Keratinocyte (primary cell): ENCODE results near the gene SLC38A4. TPM values are rescaled to one million over a fixed set of nuclear protein-coding genes. Genes with fewer than 3 reads are reported as not detected.

Experiments
- DNase-seq: peaks from one replicate; pipeline ENCODE4 v3.0.0-alpha.2; 2011; ENCODE audit warnings: low read depth, missing footprints, low spot score
- FAIRE-seq: peaks from 2 replicates; lab custom pipeline; 2011; peaks lifted over from hg19 to GRCh38; lab: Jason Lieb, UNC
- H2AFZ ChIP-seq: 2 replicates; pipeline ENCODE4 v1.6.0; 2012; ENCODE audit warnings: low read length, control low read depth, inconsistent platforms; ENCODE audit not compliant: control insufficient read depth
- H3K27ac ChIP-seq: 2 replicates; pipeline ENCODE4 v1.5.1; 2011; ENCODE audit warnings: low read length; ENCODE audit not compliant: control insufficient read depth, insufficient read depth
- H3K27me3 ChIP-seq: 3 replicates; pipeline ENCODE4 v1.6.0; 2011; ENCODE audit warnings: low read length; ENCODE audit not compliant: control insufficient read depth, insufficient read depth; ENCODE audit errors: extremely low read depth
- H3K36me3 ChIP-seq, 2 experiments: 2 replicates in 1 of 2; 3 replicates in 1 of 2; pipeline ENCODE4 v1.5.1; 2011; ENCODE audit warnings: low read length in 2 of 2, mild to moderate bottlenecking in 1 of 2; ENCODE audit not compliant: control insufficient read depth in 2 of 2, insufficient read depth in 2 of 2; ENCODE audit errors: extremely low read depth in 1 of 2
- H3K4me1 ChIP-seq: 3 replicates; pipeline ENCODE4 v1.5.1; 2011; ENCODE audit warnings: low read length; ENCODE audit not compliant: control insufficient read depth, insufficient read depth; ENCODE audit errors: extremely low read depth
- H3K4me2 ChIP-seq: 3 replicates; pipeline ENCODE4 v1.6.0; 2011; ENCODE audit warnings: low read depth, low read length; ENCODE audit not compliant: control insufficient read depth, insufficient read depth; ENCODE audit errors: extremely low read depth
- H3K4me3 ChIP-seq, 3 experiments: fragments of 200-600 bp in 1 of 3; sonication (generic) in 1 of 3; 2 replicates in 2 of 3; 3 replicates in 1 of 3; pipeline ENCODE4 v1.5.1; 2011 to 2016; ENCODE audit warnings: low read length in 3 of 3, mild to moderate bottlenecking in 3 of 3, control low read depth in 2 of 3, inconsistent platforms in 1 of 3, low read depth in 1 of 3, mixed read lengths in 1 of 3, mixed run types in 1 of 3, moderate library complexity in 1 of 3; ENCODE audit not compliant: control insufficient read depth in 2 of 3, insufficient read depth in 2 of 3; ENCODE audit errors: extremely low read depth in 1 of 3
- H3K79me2 ChIP-seq: 2 replicates; pipeline ENCODE4 v1.6.0; 2012; ENCODE audit warnings: low read length; ENCODE audit not compliant: control insufficient read depth, insufficient read depth
- H3K9ac ChIP-seq: 3 replicates; pipeline ENCODE4 v1.6.0; 2011; ENCODE audit warnings: low read length; ENCODE audit not compliant: control insufficient read depth, insufficient read depth; ENCODE audit errors: extremely low read depth
- H3K9me1 ChIP-seq: 3 replicates; pipeline ENCODE4 v1.6.0; 2011; ENCODE audit warnings: low read length; ENCODE audit not compliant: control insufficient read depth, insufficient read depth; ENCODE audit errors: extremely low read depth
- H3K9me3 ChIP-seq: 2 replicates; pipeline ENCODE4 v1.5.1; 2012; ENCODE audit warnings: low read depth, low read length; ENCODE audit not compliant: control insufficient read depth
- H4K20me1 ChIP-seq: 3 replicates; pipeline ENCODE4 v1.6.0; 2011; ENCODE audit warnings: low read length; ENCODE audit not compliant: control insufficient read depth, insufficient read depth; ENCODE audit errors: extremely low read depth
- EZH2 ChIP-seq: IDR thresholded peaks from one replicate; pipeline ENCODE4 v1.6.1; 2012; ENCODE audit warnings: inconsistent platforms, mild to moderate bottlenecking, low read length, moderate library complexity
- dilution Hi-C: fragments of 300-500 bp; cut with MboI; formaldehyde crosslinking; loops from one replicate; pipeline ENCODE4 v1.7.0; 2020; ENCODE audit warnings: low sequenced_read_pairs; ENCODE audit not compliant: extremely low pct_ligation_motif_present
- polyA plus RNA-seq, 5 experiments: library from polyadenylated mRNA; depleted of rRNA in 3 of 5; stranded (reverse) in 3 of 5; stranded (forward) in 1 of 5; unstranded in 1 of 5; fragments of >200 nt; gene quantifications; 1 replicate in 1 of 5; 2 replicates in 3 of 5; 3 replicates in 1 of 5; pipeline versions ENCODE4 v1.2.1 to v1.2.3, GENCODE V29; 2011 to 2012; ENCODE audit warnings: missing spikeins in 2 of 5, low read depth in 1 of 5, low replicate concordance in 1 of 5
- TF ChIP-seq, protein P1 (sequence below), 3 experiments: IDR thresholded peaks in 1 of 3; conservative IDR thresholded peaks in 1 of 3; optimal IDR thresholded peaks in 1 of 3; 2 replicates in 2 of 3; 3 replicates in 1 of 3; pipeline versions ENCODE3 to v1.5.1; 2011; ENCODE audit warnings: low read length in 3 of 3, mild to moderate bottlenecking in 3 of 3, moderate library complexity in 2 of 3, control low read depth in 1 of 3, inconsistent platforms in 1 of 3; ENCODE audit not compliant: insufficient read depth in 2 of 3; ENCODE audit errors: extremely low read depth in 1 of 3

The SLC38A4 gene
- polyA plus RNA-seq, 1 donor (not counting 4 experiments of a cell fraction or from before 2014, with no cell fraction given), result 0.37 TPM

DNA sequence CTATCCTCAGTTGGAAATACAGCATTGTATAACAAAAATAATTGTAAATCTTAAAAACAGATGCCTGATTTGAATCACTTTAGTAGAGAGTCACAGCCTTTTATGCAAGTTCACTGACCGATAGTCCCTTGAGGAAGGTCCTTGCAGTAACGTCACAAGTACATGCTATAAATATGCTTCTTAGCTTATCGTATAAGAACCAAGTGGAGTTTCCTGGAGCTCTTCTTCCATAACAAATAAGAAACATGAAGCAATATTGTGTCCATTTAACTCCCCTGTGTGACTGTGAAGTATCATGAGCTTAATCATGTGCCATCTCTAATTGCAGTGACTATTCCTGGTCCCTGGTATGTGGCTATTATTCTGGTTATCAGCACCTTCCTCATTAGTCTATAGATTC is 107.9 kb downstream of the SLC38A4 start:
- H3K36me3 ChIP-seq, result no peaks in the 10 kb centered on the region
- dilution Hi-C loops, result no loop called here
- no peak overlapping the region for H3K4me2 ChIP-seq
- no peaks in the 10 kb centered on the region for H3K27me3 ChIP-seq
- H3K9me3 ChIP-seq, result no peaks in the 10 kb centered on the region
- H3K9me1 ChIP-seq, result no peaks in the 10 kb centered on the region
- DNase-seq (no peak), FAIRE-seq (no peak)
- H3K4me1 ChIP-seq, result no peaks in the 10 kb centered on the region
- no peak overlapping the region for H2AFZ ChIP-seq
- no peak overlapping the region for H3K9ac ChIP-seq
- no peaks in the 10 kb centered on the region for H4K20me1 ChIP-seq
- no peaks in the 10 kb centered on the region for H3K79me2 ChIP-seq
- TF ChIP-seq EZH2, result no peak
- TF ChIP-seq, protein P1, sequence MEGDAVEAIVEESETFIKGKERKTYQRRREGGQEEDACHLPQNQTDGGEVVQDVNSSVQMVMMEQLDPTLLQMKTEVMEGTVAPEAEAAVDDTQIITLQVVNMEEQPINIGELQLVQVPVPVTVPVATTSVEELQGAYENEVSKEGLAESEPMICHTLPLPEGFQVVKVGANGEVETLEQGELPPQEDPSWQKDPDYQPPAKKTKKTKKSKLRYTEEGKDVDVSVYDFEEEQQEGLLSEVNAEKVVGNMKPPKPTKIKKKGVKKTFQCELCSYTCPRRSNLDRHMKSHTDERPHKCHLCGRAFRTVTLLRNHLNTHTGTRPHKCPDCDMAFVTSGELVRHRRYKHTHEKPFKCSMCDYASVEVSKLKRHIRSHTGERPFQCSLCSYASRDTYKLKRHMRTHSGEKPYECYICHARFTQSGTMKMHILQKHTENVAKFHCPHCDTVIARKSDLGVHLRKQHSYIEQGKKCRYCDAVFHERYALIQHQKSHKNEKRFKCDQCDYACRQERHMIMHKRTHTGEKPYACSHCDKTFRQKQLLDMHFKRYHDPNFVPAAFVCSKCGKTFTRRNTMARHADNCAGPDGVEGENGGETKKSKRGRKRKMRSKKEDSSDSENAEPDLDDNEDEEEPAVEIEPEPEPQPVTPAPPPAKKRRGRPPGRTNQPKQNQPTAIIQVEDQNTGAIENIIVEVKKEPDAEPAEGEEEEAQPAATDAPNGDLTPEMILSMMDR (optimal IDR thresholded peaks at IDR 0.05 in 1 of 3, IDR thresholded peaks at IDR 0.05 in 1 of 3, conservative IDR thresholded peaks at IDR 0.05 in 1 of 3; ENCODE audit: extremely low read depth in 1 of 3, insufficient read depth in 2 of 3, low read length in 3 of 3), result no peak
- H3K4me3 ChIP-seq, result no peak overlapping the region
- H3K27ac ChIP-seq, result no peak overlapping the region

GRCh38 chr12:46717159-46717558 is 108.6 kb downstream of the SLC38A4 start:
- FAIRE-seq (no peak), DNase-seq (no peak)
- H3K9ac ChIP-seq, result no peak overlapping the region
- no peaks in the 10 kb centered on the region for H3K36me3 ChIP-seq
- dilution Hi-C loops, result no loop called here
- H3K9me1 ChIP-seq, result no peaks in the 10 kb centered on the region
- no peaks in the 10 kb centered on the region for H3K27me3 ChIP-seq
- no peaks in the 10 kb centered on the region for H4K20me1 ChIP-seq
- H3K27ac ChIP-seq, result no peak overlapping the region
- H3K4me2 ChIP-seq, result no peak overlapping the region
- H3K79me2 ChIP-seq, result no peaks in the 10 kb centered on the region
- TF ChIP-seq EZH2, result no peak
- TF ChIP-seq, protein P1 (optimal IDR thresholded peaks at IDR 0.05 in 1 of 3, IDR thresholded peaks at IDR 0.05 in 1 of 3, conservative IDR thresholded peaks at IDR 0.05 in 1 of 3; ENCODE audit: extremely low read depth in 1 of 3, insufficient read depth in 2 of 3, low read length in 3 of 3), result no peak
- H3K4me3 ChIP-seq, result no peak overlapping the region
- H3K4me1 ChIP-seq, result no peaks in the 10 kb centered on the region
- no peaks in the 10 kb centered on the region for H3K9me3 ChIP-seq
- H2AFZ ChIP-seq, result no peak overlapping the region
